ENCODE measurements around the gene MLH3. TPM values are rescaled to one million over a fixed set of nuclear protein-coding genes. Genes with fewer than 3 reads are reported as not detected.

The MLH3 gene
- polyA plus RNA-seq, 1 donor from 2014 or later: 17.3 TPM

DNA sequence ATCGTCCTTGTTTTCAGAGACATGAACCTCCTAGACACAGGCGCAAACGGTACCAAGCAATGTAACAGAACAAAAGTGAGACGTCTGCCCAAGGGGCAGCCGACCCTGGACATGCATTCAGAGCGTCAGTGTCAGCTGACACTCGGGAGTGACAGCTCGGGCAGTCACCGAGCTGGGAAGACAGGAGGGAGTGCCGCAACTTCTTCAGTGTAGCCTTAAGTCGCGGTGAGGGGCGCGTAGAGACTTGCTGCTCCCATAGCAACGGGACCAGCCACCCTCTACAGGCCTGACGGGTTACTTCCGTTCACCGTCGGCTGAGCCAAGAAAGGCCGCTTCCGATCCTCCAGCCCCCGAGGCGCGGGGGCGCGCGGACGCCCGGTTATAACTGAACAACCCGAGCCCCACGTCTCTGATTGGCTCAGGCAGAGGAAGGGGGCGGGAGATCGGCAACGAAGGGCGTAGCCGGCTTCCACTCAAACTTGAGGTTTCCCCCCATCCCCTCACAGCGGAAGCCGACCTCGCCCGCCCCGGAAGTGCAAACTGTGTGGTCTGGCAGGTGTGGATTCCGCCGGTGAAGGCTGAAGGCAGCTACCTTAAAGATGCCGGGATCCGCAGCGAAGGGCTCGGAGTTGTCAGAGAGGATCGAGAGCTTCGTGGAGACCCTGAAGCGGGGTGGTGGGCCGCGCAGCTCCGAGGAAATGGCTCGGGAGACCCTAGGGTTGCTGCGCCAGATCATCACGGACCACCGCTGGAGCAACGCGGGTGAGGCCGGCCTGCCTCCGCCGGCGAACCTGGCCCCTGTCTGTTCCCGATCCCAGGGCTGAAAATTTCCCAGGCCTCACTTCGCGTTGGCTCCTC is 48.6 kb downstream of the MLH3 start, which contains the start of gene EIF2B2:
TSS of gene EIF2B2 (plus strand) at position 530 of the 858 bp plus-strand sequence. CDS start at position 600, 70 bp downstream.
- Histone ChIP-seq H4K20me1 (ENCODE audit: insufficient read depth) (no peaks in the 10 kb centered on the region), H3K4me3 (ENCODE audit: low read length) (peak within 1 kb of the TSS; percentile 96), H3K27me3 (ENCODE audit: insufficient read depth, low read depth, low read length) (no peaks in the 10 kb centered on the region), H3K9me2 (ENCODE audit: insufficient read depth, low read length) (no peaks in the 10 kb centered on the region), H3K9me3 (ENCODE audit: low read length) (no peaks in the 10 kb centered on the region), H3K9ac (ENCODE audit: low read length) (peak within 1 kb of the TSS; percentile 81), H3K79me2 (replicated peaks; ENCODE audit: insufficient read depth, low read length) (peaks cover 16% of the 10 kb centered on the region), H3K36me3 (ENCODE audit: insufficient read depth, low read length) (no peaks in the 10 kb centered on the region), H3K27ac (ENCODE audit: low read length) (peak within 1 kb of the TSS; percentile 83), H3K4me2 (ENCODE audit: low read length) (peak within 1 kb of the TSS; percentile 89), H3F3A (ENCODE audit: insufficient read depth, low read length, poor library complexity, severe bottlenecking) (peaks cover 6% of the 10 kb centered on the region), H2AFZ (ENCODE audit: low read depth, low read length) (peak within 1 kb of the TSS; percentile 93)
- peak; percentile 36 for TF ChIP-seq SMC3 (conservative IDR thresholded peaks at IDR 0.05; ENCODE audit: poor library complexity)
- TF ChIP-seq MXI1 (conservative IDR thresholded peaks at IDR 0.05; ENCODE audit: poor library complexity, severe bottlenecking): peak; percentile 93
- peak; percentile 61 for TF ChIP-seq EP300 (conservative IDR thresholded peaks at IDR 0.05; ENCODE audit: poor library complexity, severe bottlenecking)
- TF ChIP-seq, protein P1, sequence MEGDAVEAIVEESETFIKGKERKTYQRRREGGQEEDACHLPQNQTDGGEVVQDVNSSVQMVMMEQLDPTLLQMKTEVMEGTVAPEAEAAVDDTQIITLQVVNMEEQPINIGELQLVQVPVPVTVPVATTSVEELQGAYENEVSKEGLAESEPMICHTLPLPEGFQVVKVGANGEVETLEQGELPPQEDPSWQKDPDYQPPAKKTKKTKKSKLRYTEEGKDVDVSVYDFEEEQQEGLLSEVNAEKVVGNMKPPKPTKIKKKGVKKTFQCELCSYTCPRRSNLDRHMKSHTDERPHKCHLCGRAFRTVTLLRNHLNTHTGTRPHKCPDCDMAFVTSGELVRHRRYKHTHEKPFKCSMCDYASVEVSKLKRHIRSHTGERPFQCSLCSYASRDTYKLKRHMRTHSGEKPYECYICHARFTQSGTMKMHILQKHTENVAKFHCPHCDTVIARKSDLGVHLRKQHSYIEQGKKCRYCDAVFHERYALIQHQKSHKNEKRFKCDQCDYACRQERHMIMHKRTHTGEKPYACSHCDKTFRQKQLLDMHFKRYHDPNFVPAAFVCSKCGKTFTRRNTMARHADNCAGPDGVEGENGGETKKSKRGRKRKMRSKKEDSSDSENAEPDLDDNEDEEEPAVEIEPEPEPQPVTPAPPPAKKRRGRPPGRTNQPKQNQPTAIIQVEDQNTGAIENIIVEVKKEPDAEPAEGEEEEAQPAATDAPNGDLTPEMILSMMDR (IDR thresholded peaks at IDR 0.05; ENCODE audit: poor library complexity, severe bottlenecking): peak; percentile 61
- no peak for TF ChIP-seq TAF1 (IDR thresholded peaks at IDR 0.05; ENCODE audit: low read depth)
- TF ChIP-seq, protein P2, sequence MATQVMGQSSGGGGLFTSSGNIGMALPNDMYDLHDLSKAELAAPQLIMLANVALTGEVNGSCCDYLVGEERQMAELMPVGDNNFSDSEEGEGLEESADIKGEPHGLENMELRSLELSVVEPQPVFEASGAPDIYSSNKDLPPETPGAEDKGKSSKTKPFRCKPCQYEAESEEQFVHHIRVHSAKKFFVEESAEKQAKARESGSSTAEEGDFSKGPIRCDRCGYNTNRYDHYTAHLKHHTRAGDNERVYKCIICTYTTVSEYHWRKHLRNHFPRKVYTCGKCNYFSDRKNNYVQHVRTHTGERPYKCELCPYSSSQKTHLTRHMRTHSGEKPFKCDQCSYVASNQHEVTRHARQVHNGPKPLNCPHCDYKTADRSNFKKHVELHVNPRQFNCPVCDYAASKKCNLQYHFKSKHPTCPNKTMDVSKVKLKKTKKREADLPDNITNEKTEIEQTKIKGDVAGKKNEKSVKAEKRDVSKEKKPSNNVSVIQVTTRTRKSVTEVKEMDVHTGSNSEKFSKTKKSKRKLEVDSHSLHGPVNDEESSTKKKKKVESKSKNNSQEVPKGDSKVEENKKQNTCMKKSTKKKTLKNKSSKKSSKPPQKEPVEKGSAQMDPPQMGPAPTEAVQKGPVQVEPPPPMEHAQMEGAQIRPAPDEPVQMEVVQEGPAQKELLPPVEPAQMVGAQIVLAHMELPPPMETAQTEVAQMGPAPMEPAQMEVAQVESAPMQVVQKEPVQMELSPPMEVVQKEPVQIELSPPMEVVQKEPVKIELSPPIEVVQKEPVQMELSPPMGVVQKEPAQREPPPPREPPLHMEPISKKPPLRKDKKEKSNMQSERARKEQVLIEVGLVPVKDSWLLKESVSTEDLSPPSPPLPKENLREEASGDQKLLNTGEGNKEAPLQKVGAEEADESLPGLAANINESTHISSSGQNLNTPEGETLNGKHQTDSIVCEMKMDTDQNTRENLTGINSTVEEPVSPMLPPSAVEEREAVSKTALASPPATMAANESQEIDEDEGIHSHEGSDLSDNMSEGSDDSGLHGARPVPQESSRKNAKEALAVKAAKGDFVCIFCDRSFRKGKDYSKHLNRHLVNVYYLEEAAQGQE (IDR thresholded peaks at IDR 0.05; ENCODE audit: borderline replicate concordance): peak; percentile 34
- peak; percentile 53 for TF ChIP-seq RAD21 (conservative IDR thresholded peaks at IDR 0.05)
- peak; percentile 82 for TF ChIP-seq POLR2AphosphoS5 (IDR thresholded peaks at IDR 0.05)
- no peak for TF ChIP-seq EZH2 (IDR thresholded peaks at IDR 0.05; ENCODE audit: borderline replicate concordance, insufficient read depth, low read length, poor library complexity, severe bottlenecking)

DNA sequence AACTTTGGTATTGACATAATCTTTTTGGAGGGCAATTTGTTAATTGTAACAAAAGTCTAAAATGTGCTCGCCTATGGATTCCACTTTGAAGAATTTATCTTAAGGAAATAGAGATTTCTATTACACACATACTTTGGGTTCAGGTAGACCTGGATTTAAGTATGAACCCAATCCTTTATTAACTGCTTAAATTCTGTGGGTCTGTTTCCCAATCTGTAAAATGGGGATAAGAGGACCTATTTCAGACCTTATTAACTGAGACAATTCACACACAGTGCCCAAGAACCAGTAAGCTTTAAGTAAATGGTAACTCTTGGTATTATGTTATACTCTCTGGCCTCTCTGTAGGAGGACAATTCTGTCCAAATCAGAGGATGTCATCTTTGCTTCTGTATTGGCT is 49.4 kb downstream of the MLH3 start:
- Histone ChIP-seq H3K9ac (ENCODE audit: low read length) (peak overlapping the region; percentile 70), H2AFZ (ENCODE audit: low read depth, low read length) (peak overlapping the region; percentile 93), H3K79me2 (replicated peaks; ENCODE audit: insufficient read depth, low read length) (peaks cover 16% of the 10 kb centered on the region), H3K27me3 (ENCODE audit: insufficient read depth, low read depth, low read length) (no peaks in the 10 kb centered on the region), H3K4me2 (ENCODE audit: low read length) (no peak overlapping the region), H3F3A (ENCODE audit: insufficient read depth, low read length, poor library complexity, severe bottlenecking) (peaks cover 6% of the 10 kb centered on the region), H3K9me3 (ENCODE audit: low read length) (no peaks in the 10 kb centered on the region), H3K9me2 (ENCODE audit: insufficient read depth, low read length) (no peaks in the 10 kb centered on the region), H3K4me3 (ENCODE audit: low read length) (peak overlapping the region; percentile 96), H3K27ac (ENCODE audit: low read length) (peak overlapping the region; percentile 83), H4K20me1 (ENCODE audit: insufficient read depth) (no peaks in the 10 kb centered on the region), H3K36me3 (ENCODE audit: insufficient read depth, low read length) (no peaks in the 10 kb centered on the region)
- TF ChIP-seq EZH2 (IDR thresholded peaks at IDR 0.05; ENCODE audit: borderline replicate concordance, insufficient read depth, low read length, poor library complexity, severe bottlenecking) (no peak), SMC3 (conservative IDR thresholded peaks at IDR 0.05; ENCODE audit: poor library complexity) (no peak)

All from neural cell (in vitro differentiated cells).